PC-3 (cell line): ENCODE measurements around the gene SGCD.

Experiments
- EZH2 ChIP-seq: fragments of 300-600 bp; sonication (generic); IDR thresholded peaks from one replicate; pipeline ENCODE4 v1.6.1; 2017; ENCODE audit warnings: antibody characterized with exemption, mild to moderate bottlenecking, low read length; ENCODE audit not compliant: unreplicated experiment
- TF ChIP-seq, protein P1 (sequence below): fragments of 300-600 bp; sonication (generic); conservative IDR thresholded peaks from 2 replicates; pipeline ENCODE4 v1.5.1; 2017; ENCODE audit warnings: antibody characterized with exemption, low read depth, mild to moderate bottlenecking, low read length

DNA sequence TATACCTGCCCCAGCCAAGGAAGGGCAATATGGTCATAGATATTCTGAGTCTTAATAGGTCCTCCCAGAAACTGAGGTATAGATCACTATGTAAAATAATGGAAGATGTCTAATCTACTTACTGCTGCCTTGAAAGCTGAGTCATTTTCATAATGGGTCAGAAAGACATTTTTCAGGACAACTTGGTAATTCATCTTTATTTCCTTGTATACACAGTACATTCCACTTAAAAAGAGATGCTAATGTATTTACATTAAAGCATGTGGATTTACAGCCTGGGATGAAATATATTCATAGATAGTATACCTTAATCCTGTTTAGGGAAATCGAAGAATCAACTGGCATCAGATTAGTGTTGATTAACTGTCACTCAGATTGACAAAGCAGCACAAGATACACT lies 304.0 kb downstream of the SGCD start:
- TF ChIP-seq, protein P1, sequence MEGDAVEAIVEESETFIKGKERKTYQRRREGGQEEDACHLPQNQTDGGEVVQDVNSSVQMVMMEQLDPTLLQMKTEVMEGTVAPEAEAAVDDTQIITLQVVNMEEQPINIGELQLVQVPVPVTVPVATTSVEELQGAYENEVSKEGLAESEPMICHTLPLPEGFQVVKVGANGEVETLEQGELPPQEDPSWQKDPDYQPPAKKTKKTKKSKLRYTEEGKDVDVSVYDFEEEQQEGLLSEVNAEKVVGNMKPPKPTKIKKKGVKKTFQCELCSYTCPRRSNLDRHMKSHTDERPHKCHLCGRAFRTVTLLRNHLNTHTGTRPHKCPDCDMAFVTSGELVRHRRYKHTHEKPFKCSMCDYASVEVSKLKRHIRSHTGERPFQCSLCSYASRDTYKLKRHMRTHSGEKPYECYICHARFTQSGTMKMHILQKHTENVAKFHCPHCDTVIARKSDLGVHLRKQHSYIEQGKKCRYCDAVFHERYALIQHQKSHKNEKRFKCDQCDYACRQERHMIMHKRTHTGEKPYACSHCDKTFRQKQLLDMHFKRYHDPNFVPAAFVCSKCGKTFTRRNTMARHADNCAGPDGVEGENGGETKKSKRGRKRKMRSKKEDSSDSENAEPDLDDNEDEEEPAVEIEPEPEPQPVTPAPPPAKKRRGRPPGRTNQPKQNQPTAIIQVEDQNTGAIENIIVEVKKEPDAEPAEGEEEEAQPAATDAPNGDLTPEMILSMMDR: no peak
- no peak for TF ChIP-seq EZH2
